HG03280 (cell line): ENCODE results near the gene HAGHL.
"Not testable (repeated sequence)": the region's sequence is repeated elsewhere in the genome, so short reads cannot be mapped to it uniquely, and the experiment has no call there.

Source experiments
- ATAC-seq: cut with Tn5 transposase; IDR thresholded peaks from one replicate; pipeline ENCODE4 v1.9.1; 2021; ENCODE audit warnings: mild to moderate bottlenecking, moderate library complexity; ENCODE audit not compliant: unreplicated experiment

Gene HAGHL

GRCh38 chr16:707062-707538, 19.8 kb upstream of the HAGHL start:
- ATAC-seq: no peak

- ATAC-seq: no peak
These were observed 18.9 kb upstream of the HAGHL start for GRCh38 chr16:708019-708418.

GRCh38 chr16:708959-709358, 17.9 kb upstream of the HAGHL start:
- ATAC-seq: no peak

- no peak for ATAC-seq
These were observed 17.1 kb upstream of the HAGHL start for GRCh38 chr16:709566-710499.

- no peak for ATAC-seq
These were observed 16.3 kb upstream of the HAGHL start for GRCh38 chr16:710500-711075.

DNA sequence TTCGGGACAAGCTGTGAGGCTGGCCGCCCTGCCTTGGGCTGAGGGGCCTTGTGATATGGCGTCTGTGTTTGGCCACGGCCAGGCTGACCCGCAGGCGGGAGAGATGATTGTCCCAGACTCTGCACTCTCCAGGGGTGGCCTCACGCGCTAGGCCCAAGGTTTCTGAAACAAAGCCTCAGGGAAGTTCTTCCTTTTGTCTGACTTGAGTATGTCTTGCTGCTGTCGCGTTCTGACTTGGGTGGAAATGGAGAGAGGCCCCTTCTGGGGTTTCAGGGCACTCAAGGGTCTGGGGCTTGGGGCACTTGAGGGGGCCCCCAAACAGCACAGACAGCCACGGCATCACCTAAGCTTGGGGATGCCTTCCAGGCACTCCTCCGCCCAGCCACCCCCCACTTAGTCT, 15.8 kb upstream of the HAGHL start:
- ATAC-seq: no peak

- no peak for ATAC-seq
These were observed 15.2 kb upstream of the HAGHL start for GRCh38 chr16:711548-712320.

DNA sequence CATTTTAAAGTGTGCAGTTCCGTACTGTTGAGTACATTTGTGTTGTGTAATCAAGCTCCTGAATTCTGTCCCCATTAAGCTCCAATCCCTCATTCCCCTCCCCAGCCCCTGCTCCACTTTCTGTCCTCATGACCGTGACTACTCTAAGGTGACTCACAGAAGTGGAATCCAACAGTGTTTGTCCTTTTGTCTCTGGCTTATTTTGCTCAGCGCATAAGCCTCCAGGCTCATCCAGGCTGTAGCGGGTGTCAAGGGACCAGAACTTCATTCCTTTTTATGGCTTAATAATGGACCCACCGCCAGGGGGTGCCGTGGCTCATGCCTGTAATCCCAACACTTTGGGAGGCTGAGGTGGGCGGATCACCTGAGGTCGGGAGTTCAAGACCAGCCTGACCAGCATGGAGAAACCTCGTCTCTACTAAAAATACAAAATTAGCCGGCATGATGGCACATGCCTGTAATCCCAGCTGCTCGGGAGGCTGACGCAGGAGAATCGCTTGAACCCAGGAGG, 14.1 kb upstream of the HAGHL start:
- not testable (repeated sequence) for ATAC-seq

DNA sequence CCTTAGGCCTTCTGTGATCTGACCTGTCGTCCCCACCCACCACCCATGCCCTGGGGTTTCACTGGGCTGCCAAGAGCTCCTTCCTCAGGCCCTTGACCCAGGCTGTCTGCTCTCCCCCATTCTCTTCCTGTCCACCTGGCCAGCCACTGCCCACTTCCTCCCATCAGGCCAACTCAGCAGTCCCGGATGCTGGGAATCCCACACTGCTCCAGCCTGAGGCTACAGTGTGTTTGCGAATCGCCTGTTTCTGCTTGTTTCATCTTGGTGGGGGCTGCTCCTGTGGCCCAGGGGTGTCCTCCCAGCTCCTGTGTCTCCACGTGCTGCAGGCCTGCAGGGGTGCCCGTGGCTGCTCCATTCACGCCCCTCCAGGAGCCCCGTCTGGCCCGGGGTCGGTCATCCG, 12.8 kb upstream of the HAGHL start:
- ATAC-seq: no peak

DNA sequence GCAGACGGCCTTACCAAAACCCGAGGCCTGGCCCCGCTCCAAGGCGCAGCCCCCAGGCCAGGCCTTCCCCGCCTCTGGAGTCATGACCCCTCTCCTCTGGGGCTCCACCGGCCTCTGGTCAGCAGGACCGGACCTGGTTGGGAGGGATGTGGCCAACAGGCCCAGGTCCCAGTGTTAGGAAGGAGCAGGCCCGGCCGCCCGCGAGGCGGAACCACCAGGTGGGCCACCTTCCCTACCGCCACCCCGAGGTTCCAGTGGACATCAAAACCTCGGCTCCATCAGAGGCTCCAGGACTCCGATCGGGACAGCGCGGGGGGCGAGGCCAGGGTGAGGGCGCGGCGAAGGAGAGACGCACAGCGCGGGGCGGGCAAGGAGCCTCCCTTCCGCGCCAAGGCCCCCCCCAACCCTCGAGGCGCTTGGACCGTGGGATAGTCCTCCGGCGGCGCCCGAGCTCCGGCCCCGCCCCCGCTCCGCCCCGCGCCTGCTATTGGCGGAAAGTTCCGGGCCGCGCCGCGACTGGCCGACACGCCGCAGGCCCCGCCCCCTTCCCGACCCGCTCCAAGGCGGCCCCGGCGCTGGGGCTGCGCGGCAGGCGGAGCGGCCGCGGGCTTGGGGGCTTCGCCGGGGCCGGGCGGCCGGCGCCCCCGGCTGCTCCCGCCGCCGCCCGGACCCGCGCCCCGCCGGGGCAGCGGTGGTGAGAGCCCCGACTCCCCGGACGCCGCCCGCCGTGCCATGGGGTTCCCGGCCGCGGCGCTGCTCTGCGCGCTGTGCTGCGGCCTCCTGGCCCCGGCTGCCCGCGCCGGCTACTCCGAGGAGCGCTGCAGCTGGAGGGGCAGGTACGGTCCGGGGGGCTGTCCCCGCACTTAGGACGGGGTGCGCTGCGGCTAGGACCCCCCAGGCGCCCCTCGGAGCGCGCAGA, 12.1 kb upstream of the HAGHL start, which contains the start of gene METRN:
Gene METRN, plus strand, starts transcription at position 561 of the 919 bp plus-strand sequence. Its CDS starts 172 bp downstream, at position 733.
- peak; percentile 69 for ATAC-seq

- peak; percentile 17 for ATAC-seq
These were observed 11.3 kb upstream of the HAGHL start for GRCh38 chr16:715477-716199.

- ATAC-seq: no peak
These were observed 10.7 kb upstream of the HAGHL start for GRCh38 chr16:716200-716568.

GRCh38 chr16:716768-717325, 10.1 kb upstream of the HAGHL start:
- no peak for ATAC-seq

- no peak for ATAC-seq
These were observed 9.3 kb upstream of the HAGHL start for GRCh38 chr16:717450-718245.

GRCh38 chr16:718389-718788, 8.5 kb upstream of the HAGHL start:
- no peak for ATAC-seq

DNA sequence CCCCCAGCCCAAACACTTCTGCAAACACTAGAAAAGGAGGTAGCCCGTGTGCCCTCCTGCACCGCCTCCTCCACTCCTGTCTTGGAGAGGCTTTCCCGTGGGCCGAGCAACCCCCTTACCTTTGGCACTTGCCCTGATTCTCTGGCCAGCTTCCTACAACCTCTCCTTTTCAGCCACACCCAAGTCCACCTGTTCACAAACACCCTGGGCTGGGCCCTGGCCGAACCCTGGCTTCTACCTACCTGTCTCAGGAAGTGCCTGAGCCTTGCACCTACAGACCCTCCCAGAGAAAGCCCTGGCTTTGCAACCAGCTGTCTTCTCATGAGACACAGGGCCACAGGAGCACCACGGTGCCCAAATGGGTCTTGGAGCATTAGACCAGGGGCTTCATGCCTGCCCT, 8.0 kb upstream of the HAGHL start:
- ATAC-seq: no peak

GRCh38 chr16:719815-720446, 7.0 kb upstream of the HAGHL start:
- ATAC-seq: no peak

DNA sequence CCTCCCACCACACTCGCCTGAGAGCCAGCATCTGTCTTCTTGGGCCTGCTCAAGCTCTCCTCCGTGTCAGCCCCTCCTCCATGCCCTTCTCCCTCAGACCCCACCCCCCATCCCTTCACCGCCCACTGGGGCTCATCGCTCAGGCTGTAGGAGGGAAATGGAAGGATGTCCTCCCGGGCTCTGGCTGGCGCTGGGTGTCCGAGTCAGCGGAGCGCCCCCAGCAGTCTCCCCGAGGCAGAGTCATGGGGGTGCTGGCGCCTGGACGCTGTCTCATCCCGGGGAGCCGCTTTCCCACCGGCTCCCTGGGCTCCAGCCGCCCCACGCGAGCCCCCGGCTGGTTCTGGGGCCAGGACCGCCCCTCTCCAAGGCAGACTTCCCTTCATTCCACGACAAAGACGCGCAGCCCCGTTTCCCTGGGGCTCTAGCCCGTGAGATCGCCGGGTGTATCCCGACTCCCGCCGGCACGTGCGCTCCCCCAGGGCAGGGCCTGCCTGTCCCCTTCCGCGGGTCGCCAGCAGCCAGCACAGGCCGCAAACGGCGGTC, 6.4 kb upstream of the HAGHL start:
- ATAC-seq: peak; percentile 15
